GM12873 (cell line): Measurements from ENCODE around the gene ACTMAP.
A peak's percentile ranks its signal among the peaks of the same experiment; 100 is the strongest.

Experiments
- CTCF ChIP-seq: IDR thresholded peaks from 2 replicates; pipeline ENCODE4 v1.5.1; 2012; ENCODE audit warnings: low read depth, mild to moderate bottlenecking, moderate library complexity, low read length, control low read depth; ENCODE audit not compliant: insufficient read depth; ENCODE audit errors: missing control alignments

ACTMAP gene

GRCh38 chr19:40718774-40719391 lies 31.4 kb downstream of the ACTMAP start:
- TF ChIP-seq CTCF: no peak

GRCh38 chr19:40717880-40718773 lies 32.1 kb downstream of the ACTMAP start:
- no peak for TF ChIP-seq CTCF

GRCh38 chr19:40717325-40717879 lies 32.9 kb downstream of the ACTMAP start:
- TF ChIP-seq CTCF: no peak

GRCh38 chr19:40716482-40717324 lies 33.6 kb downstream of the ACTMAP start, which contains the start of the genes COQ8B and ITPKC:
Gene COQ8B (minus strand): TSS chr19:40716886. CDS start chr19:40714632, 2,254 bp downstream.
Gene ITPKC (plus strand): TSS chr19:40717112. CDS start chr19:40717136, 24 bp downstream.
- TF ChIP-seq CTCF: no peak

- TF ChIP-seq CTCF: no peak
Observed at GRCh38 chr19:40716031-40716481, 34.2 kb downstream of the ACTMAP start.

GRCh38 chr19:40714441-40715299 lies 35.6 kb downstream of the ACTMAP start:
- peak; percentile 19 for TF ChIP-seq CTCF
